ENCODE data around the gene TSHR.

The TSHR gene

DNA sequence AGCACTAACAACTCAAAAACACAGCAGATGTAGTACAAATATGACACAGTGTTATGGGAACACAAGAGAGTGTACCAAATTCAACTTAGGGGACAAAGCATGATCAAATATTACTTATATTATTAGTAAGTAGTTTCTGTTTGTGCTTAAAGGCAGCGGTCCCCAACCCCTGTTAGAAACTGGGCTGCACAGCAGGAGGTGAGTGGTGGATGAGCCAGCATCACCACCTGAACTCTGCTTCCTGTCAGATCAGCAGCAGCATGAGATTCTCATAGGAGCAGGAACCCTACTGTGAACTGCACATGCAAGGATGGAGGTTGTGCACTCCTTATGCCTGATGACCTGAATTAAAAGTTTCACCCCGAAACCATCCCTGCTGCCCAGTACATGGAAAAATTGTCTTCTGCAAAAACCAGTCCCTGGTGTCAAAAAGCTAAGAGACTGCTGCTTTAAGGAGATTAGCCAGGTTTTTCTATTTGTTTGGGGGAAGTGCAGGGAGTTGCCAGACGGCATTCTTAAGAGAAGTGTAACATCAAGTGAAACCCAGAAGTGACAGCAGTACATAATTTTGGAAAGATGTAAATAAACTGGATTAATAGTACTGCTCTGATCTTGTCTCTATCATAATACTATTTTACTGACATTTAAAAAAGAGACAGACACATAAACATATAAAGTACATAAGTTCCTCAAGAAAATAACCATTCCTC lies 238.7 kb downstream of the TSHR start:
- no peak for DNase-seq
